AG10803 (cell line): ENCODE measurements around the gene DAAM2.

Experiments
- DNase-seq: peaks from one replicate; pipeline ENCODE4 v3.0.0; 2010; ENCODE audit warnings: low read depth
- H3K4me3 ChIP-seq: 2 replicates; pipeline ENCODE4 v1.5.1; 2011; ENCODE audit warnings: mild to moderate bottlenecking, low read length, control low read depth
- TF ChIP-seq, protein P1 (sequence below): conservative IDR thresholded peaks from 2 replicates; pipeline ENCODE4 v1.5.1; 2011; ENCODE audit warnings: mild to moderate bottlenecking, low read length, control low read depth, inconsistent platforms

DAAM2 gene

DNA sequence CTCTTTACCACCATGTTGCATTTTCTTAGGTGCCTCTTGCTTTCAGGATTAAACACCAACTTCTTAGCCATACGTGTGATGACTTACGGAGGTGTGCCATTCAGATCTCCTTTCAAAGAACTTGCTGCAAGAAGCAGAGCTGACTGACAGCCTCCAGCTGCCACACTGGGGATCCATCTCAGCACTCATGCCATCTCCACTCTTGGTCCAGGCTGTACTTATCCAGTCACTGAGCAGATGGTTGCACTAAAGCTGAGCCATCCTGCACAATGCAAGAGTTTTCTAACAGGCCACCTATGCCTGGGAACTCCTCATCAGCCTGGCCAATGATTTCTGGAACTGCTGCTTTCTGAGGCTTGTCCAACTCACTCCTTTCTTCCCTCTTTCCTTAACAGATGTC, 35.6 kb upstream of the DAAM2 start:
- H3K4me3 ChIP-seq, result no peak overlapping the region
- DNase-seq, result no peak
- TF ChIP-seq, protein P1, sequence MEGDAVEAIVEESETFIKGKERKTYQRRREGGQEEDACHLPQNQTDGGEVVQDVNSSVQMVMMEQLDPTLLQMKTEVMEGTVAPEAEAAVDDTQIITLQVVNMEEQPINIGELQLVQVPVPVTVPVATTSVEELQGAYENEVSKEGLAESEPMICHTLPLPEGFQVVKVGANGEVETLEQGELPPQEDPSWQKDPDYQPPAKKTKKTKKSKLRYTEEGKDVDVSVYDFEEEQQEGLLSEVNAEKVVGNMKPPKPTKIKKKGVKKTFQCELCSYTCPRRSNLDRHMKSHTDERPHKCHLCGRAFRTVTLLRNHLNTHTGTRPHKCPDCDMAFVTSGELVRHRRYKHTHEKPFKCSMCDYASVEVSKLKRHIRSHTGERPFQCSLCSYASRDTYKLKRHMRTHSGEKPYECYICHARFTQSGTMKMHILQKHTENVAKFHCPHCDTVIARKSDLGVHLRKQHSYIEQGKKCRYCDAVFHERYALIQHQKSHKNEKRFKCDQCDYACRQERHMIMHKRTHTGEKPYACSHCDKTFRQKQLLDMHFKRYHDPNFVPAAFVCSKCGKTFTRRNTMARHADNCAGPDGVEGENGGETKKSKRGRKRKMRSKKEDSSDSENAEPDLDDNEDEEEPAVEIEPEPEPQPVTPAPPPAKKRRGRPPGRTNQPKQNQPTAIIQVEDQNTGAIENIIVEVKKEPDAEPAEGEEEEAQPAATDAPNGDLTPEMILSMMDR, result no peak

DNA sequence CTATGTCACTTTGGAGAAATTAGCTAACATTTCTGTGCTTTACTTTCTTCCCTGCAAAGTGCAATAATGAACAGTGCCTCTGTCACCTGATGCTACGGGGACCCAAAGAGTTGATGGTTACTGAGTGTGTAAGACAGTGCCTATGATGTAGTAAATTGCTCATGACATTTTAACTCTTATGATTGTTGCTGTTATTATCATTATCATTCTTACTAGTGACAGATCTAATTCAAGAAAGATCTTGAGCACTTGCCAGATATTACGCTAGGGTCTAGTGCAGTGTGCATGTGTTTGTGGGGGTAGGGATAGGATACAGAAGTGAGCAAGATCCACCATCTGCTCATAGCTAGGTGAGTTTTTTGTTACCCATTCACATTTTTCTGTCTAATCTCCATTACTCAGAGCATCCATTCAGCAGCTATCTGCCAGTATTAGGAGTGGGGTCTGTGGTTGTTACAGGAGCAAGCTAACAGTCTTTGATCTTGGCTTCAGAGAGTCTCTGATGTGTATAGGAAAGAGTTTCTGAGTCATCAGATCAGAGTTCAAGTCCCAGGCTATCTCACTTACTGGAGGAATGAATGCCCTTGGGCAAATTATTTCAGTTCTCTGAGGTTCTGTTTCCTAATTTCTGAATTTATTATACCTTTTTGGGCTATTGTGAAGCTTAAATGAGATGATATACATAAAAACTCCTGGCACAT, 33.1 kb upstream of the DAAM2 start:
- no peak overlapping the region for H3K4me3 ChIP-seq
- TF ChIP-seq, protein P1, result no peak
- no peak for DNase-seq

DNA sequence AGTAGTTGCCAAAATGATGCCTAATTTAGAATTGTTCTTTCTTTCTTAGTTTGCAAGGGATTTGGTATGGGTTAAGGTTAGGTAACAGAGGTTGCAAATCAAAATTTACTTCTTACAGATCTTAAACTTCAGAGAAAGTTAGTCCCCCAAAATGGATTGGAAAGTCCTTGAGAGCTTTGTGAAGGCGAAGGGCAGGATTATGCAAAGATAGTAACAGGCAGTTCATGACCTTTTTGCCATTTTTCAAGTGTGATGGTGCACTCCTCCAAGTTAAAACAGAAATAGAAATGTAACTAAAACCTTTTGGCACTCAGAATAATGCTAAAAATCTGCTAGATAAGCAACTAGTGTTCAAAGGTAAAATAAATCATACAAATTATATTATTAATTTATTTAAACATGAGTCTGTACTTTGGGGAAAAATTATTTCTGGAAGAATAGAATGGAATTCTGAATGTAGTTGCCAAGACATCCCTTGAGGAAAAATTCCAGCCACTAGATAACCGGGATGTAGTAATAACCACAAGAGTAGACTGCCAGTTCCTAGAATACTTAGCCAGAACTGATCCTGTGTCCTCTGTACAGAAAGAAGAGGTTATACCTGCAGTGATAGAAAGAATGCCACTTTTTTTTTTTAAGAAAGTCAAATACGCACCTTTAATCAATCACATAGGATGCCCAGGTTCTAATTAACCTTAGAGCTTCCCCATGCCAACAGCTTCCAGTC, 31.8 kb upstream of the DAAM2 start:
- H3K4me3 ChIP-seq, result no peak overlapping the region
- TF ChIP-seq, protein P1, result no peak
- DNase-seq, result no peak

DNA sequence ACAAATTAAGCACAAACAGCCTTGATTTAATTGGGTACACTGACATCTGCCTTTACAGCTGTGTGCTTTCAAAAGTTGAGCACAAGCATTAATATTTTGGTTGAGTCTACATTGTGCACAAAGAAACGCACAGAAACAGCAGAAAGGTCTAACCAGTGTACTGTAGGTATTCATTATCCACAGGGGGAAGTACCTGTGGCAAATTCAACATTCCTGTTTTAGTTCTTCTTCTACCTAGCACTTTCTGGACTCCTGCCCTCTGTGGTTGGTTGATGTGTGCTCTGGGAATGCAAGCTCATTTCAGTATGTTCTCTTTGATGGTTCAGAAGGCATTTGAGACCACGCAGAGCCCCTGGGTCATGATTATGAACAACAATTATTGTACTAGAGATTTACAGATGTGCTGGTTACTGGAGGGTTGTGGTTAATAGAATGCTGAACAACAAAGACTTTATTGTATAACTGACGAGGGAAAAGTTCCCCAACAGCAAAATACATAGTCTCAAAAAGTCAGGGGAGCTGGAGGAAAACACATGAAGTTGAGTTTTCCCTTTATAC, 26.6 kb upstream of the DAAM2 start:
- TF ChIP-seq, protein P1, result no peak
- H3K4me3 ChIP-seq, result no peak overlapping the region
- DNase-seq, result no peak

DNA sequence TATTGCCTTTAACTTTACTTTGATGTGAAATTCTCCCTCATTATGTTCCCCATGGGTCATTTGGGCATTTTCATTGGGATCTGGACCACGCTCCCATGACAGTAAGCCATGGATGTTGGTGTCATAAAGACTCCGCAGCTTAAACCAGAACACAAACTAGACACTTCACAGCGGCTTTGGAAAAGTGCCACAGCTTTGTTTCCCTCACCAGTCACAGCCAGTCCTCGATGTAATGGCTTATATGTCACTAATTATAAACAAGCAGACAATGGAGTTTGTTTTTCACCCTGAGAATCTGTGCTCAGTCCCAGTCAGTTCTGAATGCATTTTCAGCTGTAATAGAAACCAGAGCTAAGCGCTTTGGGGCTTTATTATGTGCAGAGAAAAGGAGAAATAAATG, 23.2 kb upstream of the DAAM2 start:
- no peak for DNase-seq
- H3K4me3 ChIP-seq, result no peak overlapping the region
- TF ChIP-seq, protein P1, result no peak

DNA sequence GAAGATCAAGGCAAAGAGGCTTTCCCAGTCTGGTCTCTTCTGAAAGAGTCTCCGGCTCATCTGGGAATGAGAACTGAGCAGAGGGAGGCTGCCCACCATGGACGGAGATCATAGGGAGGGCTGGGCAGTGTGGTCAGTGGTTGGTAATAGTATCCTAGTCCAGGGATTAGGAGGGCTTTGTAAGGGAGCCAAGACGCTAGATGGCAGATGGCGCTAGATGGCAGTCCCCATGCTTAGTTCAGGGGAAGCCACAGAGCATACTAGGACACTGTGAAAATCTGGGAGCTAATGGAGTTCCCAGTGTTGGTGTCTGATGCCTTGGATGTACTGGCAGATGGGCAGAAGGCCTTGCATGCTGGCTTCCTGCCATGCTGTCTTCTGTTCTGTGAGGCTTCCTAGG, 21.7 kb upstream of the DAAM2 start:
- DNase-seq, result no peak
- TF ChIP-seq, protein P1, result no peak
- no peak overlapping the region for H3K4me3 ChIP-seq
